GM12892 (cell line): Measurements from ENCODE around the gene SLC22A5.
"Not testable (repeated sequence)": the region's sequence is repeated elsewhere in the genome, so short reads cannot be mapped to it uniquely, and the experiment has no call there.

Source experiments
- DNase-seq: peaks from one replicate; pipeline ENCODE4 v3.0.0; 2011; ENCODE audit not compliant: insufficient read length
- FAIRE-seq: peaks from 2 replicates; lab custom pipeline; 2011; peaks lifted over from hg19 to GRCh38; lab: Jason Lieb, UNC
- POLR2A ChIP-seq: IDR thresholded peaks from 2 replicates; pipeline ENCODE4 v1.6.1; 2011; ENCODE audit warnings: low read depth, low read length, control low read depth
- POLR2AphosphoS5 ChIP-seq: IDR thresholded peaks from 2 replicates; pipeline ENCODE4 v1.6.1; 2011; ENCODE audit warnings: low read depth, low read length, control low read depth
- TAF1 ChIP-seq: IDR thresholded peaks from 2 replicates; pipeline ENCODE4 v1.6.1; 2011; ENCODE audit warnings: low read depth, mild to moderate bottlenecking, control low read depth, low read length, borderline replicate concordance

Gene SLC22A5

DNA sequence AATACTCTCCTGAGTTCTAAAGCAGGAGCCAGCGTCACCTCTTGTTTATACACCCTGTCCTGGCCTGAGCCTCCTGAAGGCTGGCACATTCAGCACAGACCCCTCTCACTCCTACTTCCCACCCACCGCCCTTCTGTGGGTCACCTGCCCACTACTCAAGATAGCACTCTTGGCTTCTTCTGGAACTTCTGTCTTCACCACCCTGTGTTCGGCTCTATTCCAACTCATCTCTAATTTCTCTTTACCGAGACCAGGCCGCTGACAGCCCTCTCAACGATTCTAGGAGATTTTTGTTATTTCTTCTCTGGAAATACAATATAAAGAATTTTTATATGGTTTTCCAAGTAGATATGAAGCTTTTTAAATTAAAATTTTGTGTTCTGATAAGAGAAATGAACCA lies 63.6 kb downstream of the SLC22A5 start:
- FAIRE-seq (no peak), DNase-seq (no peak)
- no peak for TF ChIP-seq POLR2A
- no peak for TF ChIP-seq TAF1
- TF ChIP-seq POLR2AphosphoS5: no peak

- DNase-seq: no peak
- TF ChIP-seq POLR2A (peak; percentile 17; the same call in 1 of the 2 replicates), POLR2AphosphoS5 (no peak), TAF1 (no peak)
- FAIRE-seq: peak; percentile 70
Observed at GRCh38 chr5:132434416-132435286, 65.1 kb downstream of the SLC22A5 start.

DNA sequence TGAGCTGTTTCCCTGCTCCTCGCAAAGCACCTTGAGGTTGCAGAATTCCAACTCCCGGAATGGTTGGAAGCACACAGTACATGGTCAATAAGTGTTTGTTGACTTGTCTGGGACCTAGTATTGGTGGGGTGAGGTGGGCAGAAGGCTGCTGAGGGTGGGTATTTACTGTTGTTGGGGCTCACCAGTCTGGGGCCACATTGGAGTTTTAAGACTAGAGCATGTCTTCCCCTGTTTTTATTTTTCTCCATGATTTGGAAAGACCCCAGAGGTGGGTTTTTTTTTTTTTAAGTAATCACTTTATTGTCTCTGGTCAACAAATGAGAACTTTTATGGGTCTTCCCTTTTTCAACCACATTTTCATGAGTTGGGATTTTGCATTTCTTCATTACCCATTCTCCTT lies 65.9 kb downstream of the SLC22A5 start:
- no peak for TF ChIP-seq POLR2AphosphoS5
- no peak for TF ChIP-seq POLR2A
- no peak for TF ChIP-seq TAF1
- DNase-seq (no peak), FAIRE-seq (no peak)

- FAIRE-seq (peak; percentile 60), DNase-seq (no peak)
- TF ChIP-seq POLR2AphosphoS5 (no peak), POLR2A (no peak), TAF1 (no peak)
Observed at GRCh38 chr5:132435886-132436285, 66.4 kb downstream of the SLC22A5 start.

DNA sequence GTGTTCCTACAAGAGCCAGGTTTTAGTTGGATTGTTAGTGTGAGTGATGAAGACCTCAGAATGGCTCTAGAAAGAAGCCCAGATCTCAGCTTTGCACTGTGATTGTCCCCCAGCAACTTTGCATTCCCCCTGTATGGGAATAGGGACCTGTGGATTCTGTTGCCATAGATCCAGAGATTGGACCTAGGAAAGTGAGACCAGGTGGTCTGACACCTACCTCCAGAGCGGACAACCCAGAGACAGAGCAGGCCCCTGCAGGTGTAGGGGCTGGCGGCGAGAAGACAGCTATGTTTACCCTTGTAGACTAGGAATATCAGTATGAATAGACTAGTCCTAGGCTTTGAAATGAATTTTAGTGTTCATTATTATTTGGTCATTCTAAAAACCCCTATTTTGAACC lies 67.4 kb downstream of the SLC22A5 start:
- no peak for FAIRE-seq
- TF ChIP-seq POLR2A (no peak), POLR2AphosphoS5 (no peak), TAF1 (no peak)

DNA sequence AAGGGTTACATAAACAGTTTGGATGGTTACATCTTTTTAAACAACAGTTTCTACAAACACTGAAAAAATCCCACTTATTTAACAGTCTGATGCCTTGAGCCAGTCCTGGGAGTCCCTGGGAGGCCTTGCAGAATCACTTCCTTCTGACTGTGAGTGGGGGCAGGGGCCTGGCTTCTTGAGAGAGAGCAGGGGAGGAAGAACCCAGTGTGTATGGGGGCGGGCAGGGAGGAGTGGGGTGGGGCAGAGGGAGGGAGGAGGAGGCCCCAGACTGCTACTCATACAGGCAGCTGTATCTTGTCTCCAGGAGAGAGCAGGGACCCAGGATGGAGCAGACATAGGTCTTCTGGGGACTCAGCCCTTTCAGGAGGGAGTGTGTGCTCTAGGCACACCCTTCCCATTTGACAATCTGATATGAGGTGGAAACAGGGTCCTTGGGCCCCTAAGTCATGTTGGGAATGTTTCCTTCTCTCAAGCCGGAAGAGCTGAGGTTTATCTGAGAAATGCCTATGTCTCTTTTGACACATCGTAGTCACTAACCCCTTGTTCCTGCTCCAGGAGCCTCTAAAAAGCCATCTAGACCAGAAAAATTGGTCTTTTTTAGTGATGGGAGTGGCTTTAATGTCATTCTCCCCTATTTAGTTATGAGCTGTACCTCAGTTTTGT lies 68.2 kb downstream of the SLC22A5 start:
- TF ChIP-seq POLR2AphosphoS5: no peak
- peak; percentile 32; the same call in 1 of the 2 replicates for TF ChIP-seq POLR2A
- TF ChIP-seq TAF1: 0 out of 2 replicates have a peak, but pooled peaks have one; percentile 28
- FAIRE-seq (peak; percentile 90), DNase-seq (peak; percentile 62)

More for the DNA sequence above, 67.4 kb downstream of the SLC22A5 start:
- no peak for DNase-seq

DNA sequence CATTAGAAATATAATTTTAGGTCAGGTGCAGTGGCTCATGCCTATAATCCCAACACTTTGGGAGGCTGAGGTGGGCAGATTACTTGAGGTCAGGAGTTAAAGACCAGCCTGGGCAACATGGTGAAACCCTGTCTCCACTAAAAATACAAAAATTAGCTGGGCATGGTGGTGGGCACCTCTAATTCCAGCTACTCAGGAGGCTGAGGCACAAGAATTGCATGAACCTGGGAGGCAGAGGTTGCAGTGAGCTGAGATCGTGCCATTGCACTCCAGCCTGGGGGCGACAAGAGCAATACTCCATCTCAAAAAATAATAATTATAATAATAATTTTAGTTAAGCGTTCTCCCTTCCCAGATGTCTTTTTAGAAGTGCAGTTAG lies 68.7 kb downstream of the SLC22A5 start:
- not testable (repeated sequence) for FAIRE-seq, DNase-seq

GRCh38 chr5:132438917-132439316 lies 69.4 kb downstream of the SLC22A5 start:
- no peak for DNase-seq
- TF ChIP-seq TAF1 (no peak), POLR2AphosphoS5 (no peak), POLR2A (no peak)
- no peak for FAIRE-seq

DNA sequence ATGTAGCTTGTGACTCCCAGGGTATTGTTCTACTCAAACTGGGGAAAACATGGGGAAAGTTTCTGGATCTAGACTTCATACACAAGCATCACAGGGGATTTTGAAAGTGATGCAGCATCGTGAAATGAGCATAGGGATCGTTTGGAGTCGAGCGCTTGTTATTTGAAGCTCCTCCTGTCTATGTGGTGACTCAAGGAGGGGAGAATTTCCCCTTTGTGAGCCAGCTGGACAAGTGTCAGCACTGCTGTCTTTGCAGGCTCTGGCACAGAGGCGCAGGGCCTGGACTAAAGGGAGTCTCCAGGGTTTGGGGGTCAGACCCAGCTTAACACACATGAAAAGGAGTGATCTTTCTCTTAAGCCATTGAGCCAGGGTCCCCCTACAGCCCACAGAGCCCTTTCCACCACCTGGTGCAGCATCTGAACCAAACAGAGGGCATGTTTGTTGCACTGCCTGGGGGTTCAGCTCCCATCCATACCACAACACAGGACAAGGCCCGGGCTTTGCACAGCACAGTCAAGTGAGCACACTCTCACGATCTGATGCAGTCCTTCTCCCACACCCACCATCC lies 70.1 kb downstream of the SLC22A5 start:
- DNase-seq (no peak), FAIRE-seq (no peak)
- no peak for TF ChIP-seq TAF1
- no peak for TF ChIP-seq POLR2AphosphoS5
- TF ChIP-seq POLR2A: no peak

DNA sequence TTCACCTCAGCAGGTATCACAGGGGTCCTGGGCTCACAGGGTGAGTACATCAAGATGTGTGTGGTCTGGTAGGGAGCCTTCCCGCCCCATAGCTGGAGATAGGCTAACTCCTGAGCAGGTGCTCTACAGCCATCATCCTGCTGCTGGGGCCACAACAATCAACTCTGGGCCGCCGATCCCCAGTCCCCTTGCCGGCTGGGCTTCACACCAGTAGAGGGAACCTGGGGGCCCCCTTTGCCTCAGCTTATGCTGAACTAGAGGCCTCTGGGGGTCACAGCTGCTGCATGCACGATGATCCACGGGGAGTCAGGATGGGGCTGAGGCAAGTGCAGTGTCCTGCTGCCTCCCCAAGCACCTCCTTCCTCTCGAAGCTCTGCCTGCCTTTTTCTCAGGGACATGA lies 74.6 kb downstream of the SLC22A5 start:
- FAIRE-seq: no peak
- no peak for TF ChIP-seq POLR2A
- no peak for DNase-seq
